Measurements from ENCODE around the gene KLHDC7A.

GRCh38 chr1:18508084-18508483 lies 27.4 kb downstream of the KLHDC7A start:
- no peak for TF ChIP-seq CTCF (IDR thresholded peaks at IDR 0.05)
- no peak for TF ChIP-seq POLR2AphosphoS5 (IDR thresholded peaks at IDR 0.05)
- no peak for TF ChIP-seq POLR2A (IDR thresholded peaks at IDR 0.05)
